SK-N-SH (cell line): Measurements from ENCODE around the gene CTBP1. TPM values are rescaled to one million over a fixed set of nuclear protein-coding genes. Genes with fewer than 3 reads are reported as not detected.
A peak's percentile ranks its signal among the peaks of the same experiment; 100 is the strongest.

Experiments used
- CTCF ChIA-PET: fragments of 300-600, 350-600 bp; formaldehyde crosslinking; extraction: SDS; loops from one replicate; lab custom pipeline; 2021; lab: Yijun Ruan, JAX
- POLR2A ChIA-PET: fragments of 350-600 bp; sonication (Branson Sonifier 250); formaldehyde crosslinking; extraction: SDS; loops from one replicate; lab custom pipeline; 2020; ENCODE audit warnings: antibody characterized with exemption, inconsistent platforms; lab: Yijun Ruan, JAX
- DNase-seq: peaks from one replicate; pipeline ENCODE4 v3.0.0; 2012
- H2AFZ ChIP-seq: fragments of 200-600 bp; sonication (generic); 2 replicates; pipeline ENCODE4 v1.8.1; 2016; ENCODE audit warnings: antibody characterized with exemption, mild to moderate bottlenecking, low read depth
- H3F3A ChIP-seq: fragments of 200-600 bp; sonication (generic); replicated peaks from 2 replicates; pipeline ENCODE3; 2016; ENCODE audit warnings: antibody characterized with exemption, mild to moderate bottlenecking; ENCODE audit not compliant: insufficient read depth
- H3K27ac ChIP-seq, 2 experiments: fragments of 200-500 bp in 1 of 2; fragments of 200-600 bp in 1 of 2; sonication (Bioruptor generic) in 1 of 2; sonication (generic), shearing (Covaris generic) in 1 of 2; 2 replicates each; pipeline versions ENCODE4 v1.5.1 to v1.6.1; 2014 to 2016; ENCODE audit warnings: low read depth in 2 of 2, inconsistent platforms in 1 of 2, low read length in 1 of 2, mild to moderate bottlenecking in 1 of 2, mixed read lengths in 1 of 2
- H3K27me3 ChIP-seq: fragments of 200-600 bp; sonication (generic), shearing (Covaris generic); 2 replicates; pipeline ENCODE4 v1.6.1; 2016; ENCODE audit warnings: mixed run types; ENCODE audit not compliant: insufficient read depth
- H3K36me3 ChIP-seq, 2 experiments: fragments of 200-500 bp in 1 of 2; fragments of 200-600 bp in 1 of 2; sonication (Bioruptor generic) in 1 of 2; sonication (generic) in 1 of 2; replicated peaks in 1 of 2; 2 replicates each; pipeline versions ENCODE3 to v1.5.1; 2014 to 2016; ENCODE audit warnings: low read length in 1 of 2, mild to moderate bottlenecking in 1 of 2; ENCODE audit not compliant: insufficient read depth in 2 of 2, control insufficient read depth in 1 of 2
- H3K4me1 ChIP-seq, 2 experiments: fragments of 200-500 bp in 1 of 2; fragments of 200-600 bp in 1 of 2; sonication (Bioruptor generic) in 1 of 2; sonication (generic), shearing (Covaris generic) in 1 of 2; 2 replicates each; pipeline versions ENCODE4 v1.5.1 to v1.6.1; 2014 to 2016; ENCODE audit warnings: low read depth in 1 of 2, low read length in 1 of 2, mixed run types in 1 of 2; ENCODE audit not compliant: insufficient read depth in 2 of 2, control insufficient read depth in 1 of 2
- H3K4me2 ChIP-seq: fragments of 200-600 bp; sonication (generic), shearing (Covaris generic); 2 replicates; pipeline ENCODE4 v1.6.1; 2017; ENCODE audit warnings: mixed run types
- H3K4me3 ChIP-seq, 2 experiments: fragments of 200-500 bp in 1 of 2; fragments of 200-600 bp in 1 of 2; sonication (Bioruptor generic) in 1 of 2; sonication (generic), shearing (Covaris generic) in 1 of 2; 2 replicates each; pipeline versions ENCODE4 v1.5.1 to v1.8.1; 2014 to 2016; ENCODE audit warnings: low read depth in 2 of 2, inconsistent platforms in 1 of 2, low read length in 1 of 2, mild to moderate bottlenecking in 1 of 2, mixed read lengths in 1 of 2, moderate library complexity in 1 of 2
- H3K79me2 ChIP-seq: fragments of 200-600 bp; sonication (generic); 2 replicates; pipeline ENCODE4 v1.8.1; 2017; ENCODE audit warnings: mild to moderate bottlenecking; ENCODE audit not compliant: insufficient read depth
- H3K9ac ChIP-seq: fragments of 200-600 bp; sonication (generic); 2 replicates; pipeline ENCODE4 v1.6.1; 2017; ENCODE audit warnings: mixed run types
- H3K9me2 ChIP-seq: fragments of 200-600 bp; sonication (generic); 2 replicates; pipeline ENCODE4 v1.6.1; 2017; ENCODE audit warnings: mixed run types
- H3K9me3 ChIP-seq: fragments of 200-600 bp; sonication (generic); 2 replicates; pipeline ENCODE4 v1.6.1; 2017; ENCODE audit warnings: mixed run types, mild to moderate bottlenecking, moderate library complexity
- H4K20me1 ChIP-seq: fragments of 200-600 bp; sonication (generic); 2 replicates; pipeline ENCODE4 v1.6.1; 2017; ENCODE audit warnings: mild to moderate bottlenecking, mixed run types; ENCODE audit not compliant: insufficient read depth
- EP300 ChIP-seq, 2 experiments: IDR thresholded peaks; 2 replicates each; pipeline versions ENCODE4 v1.4.0 to v1.6.1; 2012; ENCODE audit warnings: borderline replicate concordance in 1 of 2, low read depth in 1 of 2, low read length in 1 of 2
- FOSL2 ChIP-seq: IDR thresholded peaks from 2 replicates; pipeline ENCODE4 v1.4.0; 2012; ENCODE audit warnings: low read depth, mild to moderate bottlenecking, moderate library complexity, borderline replicate concordance
- FOXJ3 ChIP-seq: sonication (generic); formaldehyde crosslinking; IDR thresholded peaks from 2 replicates; pipeline ENCODE4 v1.5.1; 2020; ENCODE audit warnings: mild to moderate bottlenecking, missing genetic modification reagents
- GABPA ChIP-seq: IDR thresholded peaks from 2 replicates; pipeline ENCODE4 v1.4.0; 2012; ENCODE audit warnings: low read depth, mild to moderate bottlenecking
- GATA2 ChIP-seq: sonication (generic); formaldehyde crosslinking; IDR thresholded peaks from 2 replicates; pipeline ENCODE4 v1.5.0; 2020; ENCODE audit warnings: mild to moderate bottlenecking, missing genetic modification reagents
- MXI1 ChIP-seq: IDR thresholded peaks from 2 replicates; pipeline ENCODE4 v1.6.1; 2012; ENCODE audit warnings: mild to moderate bottlenecking, low read depth, low read length, improper control_type of control experiment
- NFIC ChIP-seq: IDR thresholded peaks from 2 replicates; pipeline ENCODE4 v1.4.0; 2012; ENCODE audit warnings: borderline replicate concordance
- POLR2AphosphoS5 ChIP-seq: IDR thresholded peaks from 2 replicates; pipeline ENCODE4 v1.6.1; 2012; ENCODE audit warnings: low read depth, low read length
- RCOR1 ChIP-seq: fragments of 150-350 bp; IDR thresholded peaks from 2 replicates; pipeline ENCODE4 v1.6.1; 2017; ENCODE audit warnings: antibody characterized with exemption, low read length
- REST ChIP-seq: IDR thresholded peaks from 2 replicates; pipeline ENCODE4 v1.6.1; 2012; ENCODE audit warnings: mild to moderate bottlenecking, low read depth, low read length, moderate library complexity
- RFX5 ChIP-seq: IDR thresholded peaks from 2 replicates; pipeline ENCODE4 v1.6.1; 2012; ENCODE audit warnings: mild to moderate bottlenecking, improper control_type of control experiment, low read length
- RXRA ChIP-seq: IDR thresholded peaks from 2 replicates; pipeline ENCODE4 v1.4.0; 2012; ENCODE audit warnings: low read depth, mild to moderate bottlenecking, borderline replicate concordance
- SIN3A ChIP-seq: IDR thresholded peaks from 2 replicates; pipeline ENCODE4 v1.6.1; 2012; ENCODE audit warnings: low read depth, mild to moderate bottlenecking, low read length, moderate library complexity, borderline replicate concordance
- SMC3 ChIP-seq: IDR thresholded peaks from 2 replicates; pipeline ENCODE4 v1.6.1; 2012; ENCODE audit warnings: low read depth, low read length, improper control_type of control experiment
- TAF1 ChIP-seq: IDR thresholded peaks from 2 replicates; pipeline ENCODE4 v1.6.1; 2012; ENCODE audit warnings: low read depth, mild to moderate bottlenecking, low read length, moderate library complexity, borderline replicate concordance
- TCF12 ChIP-seq: IDR thresholded peaks from 2 replicates; pipeline ENCODE4 v1.4.0; 2012
- ZBTB33 ChIP-seq: IDR thresholded peaks from 2 replicates; pipeline ENCODE4 v1.4.0; 2012; ENCODE audit warnings: low read depth, borderline replicate concordance
- WGBS: methylation state at CpG from one replicate; pipeline ENCODE4 v1.1.6; 2017; ENCODE audit warnings: low lambda C conversion rate; 5-methylcytosine and 5-hydroxymethylcytosine counted together
- polyA plus RNA-seq, 3 experiments: library from polyadenylated mRNA; depleted of rRNA; stranded (reverse); fragments of >200 nt; gene quantifications; 2 replicates each; pipeline ENCODE4 v1.2.3, GENCODE V29; 2012

The CTBP1 gene
- polyA plus RNA-seq, 1 of the 3 experiments (the other 2 are of a cell fraction), result 183 TPM

GRCh38 chr4:1241936-1242505, 6.9 kb downstream of the CTBP1 start:
- Histone ChIP-seq H3F3A (no peaks in the 10 kb centered on the region), H3K27ac (no peak overlapping the region), H3K79me2 (peaks cover 79% of the 10 kb centered on the region), H4K20me1 (peaks cover 84% of the 10 kb centered on the region), H3K9me2 (no peaks in the 10 kb centered on the region), H3K27me3 (no peaks in the 10 kb centered on the region), H3K4me1 (peaks cover 9 to 21% of the 10 kb centered on the region in 2 experiments; a peak in 3 of 4 replicates), H3K9me3 (no peaks in the 10 kb centered on the region), H3K36me3 (peaks cover 0 to 47% of the 10 kb centered on the region in 2 experiments), H3K9ac (no peak overlapping the region), H2AFZ (no peak overlapping the region), H3K4me2 (no peak overlapping the region), H3K4me3 (no peak overlapping the region)
- 94% methylated on average over 10 of the region's 24 CpGs for WGBS
- ChIA-PET POLR2A (interaction anchor here (0.6 kb wide), 1 partner anchor 67 kb away, joined by 3 read pairs; no protein-coding TSS in a partner anchor), CTCF (interaction anchor here (1.0 kb wide), 1 partner anchor 111 kb away, joined by 3 read pairs; no protein-coding TSS in a partner anchor)
- TF ChIP-seq TAF1, result no peak
- no peak for TF ChIP-seq FOSL2
- TF ChIP-seq POLR2AphosphoS5, result no peak
- no peak for TF ChIP-seq REST
- TF ChIP-seq RFX5, result no peak
- no peak for TF ChIP-seq NFIC
- TF ChIP-seq TCF12, result no peak
- no peak for TF ChIP-seq MXI1
- no peak for TF ChIP-seq SIN3A
- TF ChIP-seq RXRA, result no peak
- no peak for TF ChIP-seq FOXJ3 (CRISPR knock-in tag)
- TF ChIP-seq GATA2 (CRISPR knock-in tag), result no peak
- TF ChIP-seq EP300 (IDR thresholded peaks at IDR 0.05; ENCODE audit: borderline replicate concordance in 1 of 2, low read depth in 1 of 2, low read length in 1 of 2), result no peak
- no peak for TF ChIP-seq RCOR1
- TF ChIP-seq ZBTB33, result no peak
- no peak for TF ChIP-seq SMC3
- TF ChIP-seq GABPA, result no peak
- peak; percentile 26 for DNase-seq
